HepG2 (cell line): ENCODE data around the gene PRUNE1. TPM values are rescaled to one million over a fixed set of nuclear protein-coding genes. Genes with fewer than 3 reads are reported as not detected.

Experiments
- AHDC1 ChIP-seq: sonication (generic); formaldehyde crosslinking; IDR thresholded peaks from 2 replicates; pipeline ENCODE4 v1.5.1; 2020; ENCODE audit warnings: mild to moderate bottlenecking, missing genetic modification reagents, borderline replicate concordance
- ATF4 ChIP-seq, 2 experiments: fragments of 450-650 bp in 1 of 2; sonication (generic) in 1 of 2; formaldehyde crosslinking; IDR thresholded peaks; 2 replicates each; pipeline versions ENCODE4 v1.5.0 to v1.8.0; 2020 to 2022; ENCODE audit warnings: mild to moderate bottlenecking in 1 of 2, missing genetic modification reagents in 1 of 2
- FOXP1 ChIP-seq, 2 experiments: fragments of 450-650 bp in 1 of 2; IDR thresholded peaks; 2 replicates each; pipeline ENCODE4 v1.6.1; 2017 to 2018; ENCODE audit warnings: antibody characterized with exemption in 1 of 2
- KLF13 ChIP-seq: sonication (generic); formaldehyde crosslinking; IDR thresholded peaks from 2 replicates; pipeline ENCODE4 v1.4.0; 2020; ENCODE audit warnings: mild to moderate bottlenecking, missing genetic modification reagents
- MED1 ChIP-seq: sonication (generic); formaldehyde crosslinking; IDR thresholded peaks from 2 replicates; pipeline ENCODE4 v1.4.0; 2020; ENCODE audit warnings: missing genetic modification reagents
- NFATC3 ChIP-seq: sonication (generic); formaldehyde crosslinking; IDR thresholded peaks from 2 replicates; pipeline ENCODE4 v1.5.1; 2020; ENCODE audit warnings: mild to moderate bottlenecking, missing genetic modification reagents
- NKX3-1 ChIP-seq: sonication (generic); formaldehyde crosslinking; IDR thresholded peaks from 2 replicates; pipeline ENCODE4 v1.5.0; 2020; ENCODE audit warnings: missing genetic modification reagents
- PLSCR1 ChIP-seq: sonication (generic); formaldehyde crosslinking; IDR thresholded peaks from 2 replicates; pipeline ENCODE4 v1.5.0; 2020; ENCODE audit warnings: missing genetic modification reagents, mild to moderate bottlenecking, borderline replicate concordance
- TFE3 ChIP-seq: IDR thresholded peaks from 2 replicates; pipeline ENCODE4 v1.6.1; 2016
- ZFYVE20 ChIP-seq: sonication (generic); formaldehyde crosslinking; IDR thresholded peaks from 2 replicates; pipeline ENCODE4 v1.8.0; 2023; ENCODE audit warnings: low read depth, mild to moderate bottlenecking, moderate library complexity, missing genetic modification reagents, borderline replicate concordance
- ZHX1 ChIP-seq: sonication (generic); formaldehyde crosslinking; IDR thresholded peaks from 2 replicates; pipeline ENCODE4 v1.8.1; 2022; ENCODE audit warnings: low read depth, mild to moderate bottlenecking, missing genetic modification reagents
- ZNF10 ChIP-seq: sonication (generic); formaldehyde crosslinking; IDR thresholded peaks from 2 replicates; pipeline ENCODE4 v1.4.0; 2020; ENCODE audit warnings: mild to moderate bottlenecking, low read depth, missing genetic modification reagents, borderline replicate concordance
- ZNF383 ChIP-seq: sonication (generic); formaldehyde crosslinking; IDR thresholded peaks from 2 replicates; pipeline ENCODE4 v1.4.0; 2020; ENCODE audit warnings: missing genetic modification reagents, mild to moderate bottlenecking, borderline replicate concordance
- ZNF605 ChIP-seq: sonication (generic); formaldehyde crosslinking; IDR thresholded peaks from 2 replicates; pipeline ENCODE4 v1.8.0; 2022; ENCODE audit warnings: mild to moderate bottlenecking, missing genetic modification reagents
- polyA plus RNA-seq, 8 experiments: library from polyadenylated mRNA; depleted of rRNA in 3 of 8; stranded (reverse) in 7 of 8; unstranded in 1 of 8; fragments of >200 nt; fragmentation: Illumina TruSeq in 4 of 8; extraction: Trizol in 4 of 8; gene quantifications; 2 replicates each; pipeline versions ENCODE4 v1.2.1 to v1.2.3, GENCODE V29; 2011 to 2016; ENCODE audit warnings: low read depth in 4 of 8, missing spikeins in 1 of 8, mixed read lengths in 1 of 8; ENCODE audit not compliant: insufficient read depth in 1 of 8
- total RNA-seq, 5 experiments: library from RNA; depleted of rRNA; stranded (reverse); fragments of >200 nt; fragmentation: Illumina TruSeq; extraction: Trizol; gene quantifications; 2 replicates each; pipeline ENCODE4 v1.2.3, GENCODE V29; 2016; ENCODE audit warnings: low read depth in 1 of 5

Gene PRUNE1
- total and polyA plus RNA-seq, 2 of the 13 experiments (the other 11 are each of a cell fraction or from before 2014, with no cell fraction given) = 19.0 to 31.9 TPM

- TF ChIP-seq ZHX1 (CRISPR knock-in tag) (no peak; the same call in 1 of the 2 replicates), TFE3 (CRISPR knock-in tag) (peak; percentile 20; the same call in 1 of the 2 replicates), ATF4 (CRISPR knock-in tag; IDR thresholded peaks at IDR 0.05) (no peak), KLF13 (CRISPR knock-in tag) (no peak), AHDC1 (CRISPR knock-in tag) (peak; percentile 86; the same call in 1 of the 2 replicates), NKX3-1 (CRISPR knock-in tag) (no peak), ZNF10 (CRISPR knock-in tag) (no peak), ZFYVE20 (CRISPR knock-in tag) (no peak), NFATC3 (CRISPR knock-in tag) (no peak; the same call in 1 of the 2 replicates), MED1 (CRISPR knock-in tag) (peak; percentile 86), ZNF383 (no peak), FOXP1 (IDR thresholded peaks at IDR 0.05) (peak; percentile 52; the same call in 1 of the 2 replicates), FOXP1 (CRISPR knock-in tag; IDR thresholded peaks at IDR 0.05) (no peak; the same call in 1 of the 2 replicates), ZNF605 (CRISPR knock-in tag) (peak; percentile 61; the same call in 1 of the 2 replicates), PLSCR1 (no peak)
Measured at GRCh38 chr1:151012684-151013471, 4.6 kb downstream of the PRUNE1 start (continued).
